SU-DHL-6 (cell line): ENCODE measurements around the gene TPP1.

Experiments
- H2AFZ ChIP-seq: fragments of 200-600 bp; sonication (generic); 2 replicates; pipeline ENCODE4 v1.6.1; 2014; ENCODE audit warnings: low read depth, mild to moderate bottlenecking, moderate library complexity, mixed read lengths, antibody characterized with exemption, low read length; ENCODE audit not compliant: severe bottlenecking
- H3F3A ChIP-seq: fragments of 200-600 bp; shearing (Covaris generic); 2 replicates; pipeline ENCODE4 v1.6.0; 2016; ENCODE audit warnings: antibody characterized with exemption, mild to moderate bottlenecking; ENCODE audit not compliant: insufficient read depth
- H3K27ac ChIP-seq: fragments of 200-600 bp; sonication (generic); 2 replicates; pipeline ENCODE4 v1.5.1; 2016; ENCODE audit warnings: low read depth, mild to moderate bottlenecking, low read length, moderate library complexity, mixed read lengths
- H3K27me3 ChIP-seq: fragments of 200-600 bp; sonication (generic), shearing (Covaris generic); 2 replicates; pipeline ENCODE4 v1.6.0; 2014; ENCODE audit warnings: mild to moderate bottlenecking, low read length
- H3K36me3 ChIP-seq: fragments of 200-600 bp; sonication (generic); 2 replicates; pipeline ENCODE4 v1.6.1; 2014; ENCODE audit warnings: mild to moderate bottlenecking, low read length, mixed read lengths
- H3K4me2 ChIP-seq: fragments of 300-600, 200-600 bp; shearing (Covaris generic), sonication (generic); 2 replicates; pipeline ENCODE4 v1.6.0; 2014; ENCODE audit warnings: low read length, low read depth, mild to moderate bottlenecking; ENCODE audit not compliant: poor library complexity, severe bottlenecking
- H3K4me3 ChIP-seq: fragments of 200-600 bp; sonication (generic); 2 replicates; pipeline ENCODE4 v1.5.1; 2014; ENCODE audit warnings: antibody characterized with exemption, low read length, mild to moderate bottlenecking, mixed read lengths; ENCODE audit not compliant: insufficient read depth, poor library complexity, severe bottlenecking
- H3K79me2 ChIP-seq: fragments of 200-600 bp; sonication (generic); 2 replicates; pipeline ENCODE4 v1.6.1; 2014; ENCODE audit warnings: mild to moderate bottlenecking, low read length, moderate library complexity; ENCODE audit not compliant: insufficient read depth
- H3K9ac ChIP-seq: fragments of 200-600 bp; sonication (generic); 2 replicates; pipeline ENCODE4 v1.7.0; 2014; ENCODE audit warnings: mild to moderate bottlenecking, low read length
- H3K9me2 ChIP-seq: fragments of 200-600 bp; sonication (generic); replicated peaks from 2 replicates; pipeline ENCODE4 v1.6.1; 2014; ENCODE audit warnings: low read length; ENCODE audit not compliant: insufficient read depth
- H3K9me3 ChIP-seq: fragments of 200-600 bp; sonication (generic); 2 replicates; pipeline ENCODE4 v1.6.1; 2014; ENCODE audit warnings: low read length, mixed read lengths; ENCODE audit not compliant: insufficient read depth
- H4K20me1 ChIP-seq: fragments of 200-600 bp; sonication (generic); 2 replicates; pipeline ENCODE4 v1.6.1; 2014; ENCODE audit warnings: low read depth, mild to moderate bottlenecking, antibody characterized with exemption, low read length, moderate library complexity, mixed read lengths
- CTCF ChIP-seq: fragments of 200-600 bp; sonication (generic); IDR thresholded peaks from one replicate; pipeline ENCODE4 v1.5.1; 2017; ENCODE audit warnings: antibody characterized with exemption, mild to moderate bottlenecking, low read length, moderate library complexity; ENCODE audit not compliant: insufficient read depth, poor library complexity, severe bottlenecking
- EZH2phosphoT487 ChIP-seq: fragments of 200-600 bp; sonication (generic), shearing (Covaris generic); conservative IDR thresholded peaks from 2 replicates; pipeline ENCODE4 v1.6.1; 2018; ENCODE audit warnings: mild to moderate bottlenecking, antibody characterized with exemption, low read length, moderate library complexity, mixed read lengths

TPP1 gene

GRCh38 chr11:6630632-6631291, 11.5 kb upstream of the TPP1 start:
- H2AFZ ChIP-seq: no peak overlapping the region
- H3K4me3 ChIP-seq: no peak overlapping the region

GRCh38 chr11:6629892-6630631, 10.8 kb upstream of the TPP1 start:
- Histone ChIP-seq H3K4me3 (no peak overlapping the region), H3F3A (no peaks in the 10 kb centered on the region), H3K9me3 (no peaks in the 10 kb centered on the region), H3K9me2 (no peaks in the 10 kb centered on the region), H3K79me2 (no peaks in the 10 kb centered on the region), H3K36me3 (no peaks in the 10 kb centered on the region), H4K20me1 (no peaks in the 10 kb centered on the region), H3K27me3 (no peaks in the 10 kb centered on the region), H3K27ac (no peak overlapping the region), H2AFZ (no peak overlapping the region), H3K4me2 (no peak overlapping the region), H3K9ac (no peak overlapping the region)
- TF ChIP-seq CTCF: no peak
- TF ChIP-seq EZH2phosphoT487: no peak

More at GRCh38 chr11:6630632-6631291, 11.5 kb upstream of the TPP1 start:
- Histone ChIP-seq H3K9ac (no peak overlapping the region), H3K79me2 (no peaks in the 10 kb centered on the region), H3K4me2 (no peak overlapping the region), H3F3A (no peaks in the 10 kb centered on the region), H3K9me2 (no peaks in the 10 kb centered on the region), H4K20me1 (no peaks in the 10 kb centered on the region), H3K27ac (no peak overlapping the region), H3K27me3 (no peaks in the 10 kb centered on the region), H3K9me3 (no peaks in the 10 kb centered on the region), H3K36me3 (no peaks in the 10 kb centered on the region)
- TF ChIP-seq EZH2phosphoT487 (no peak), CTCF (no peak)

GRCh38 chr11:6629573-6629891, 10.3 kb upstream of the TPP1 start:
- no peak overlapping the region for H3K4me3 ChIP-seq
- H3K36me3 ChIP-seq: no peaks in the 10 kb centered on the region
- H3K9me2 ChIP-seq: no peaks in the 10 kb centered on the region

More at GRCh38 chr11:6629573-6629891, 10.3 kb upstream of the TPP1 start:
- H3K9ac ChIP-seq: no peak overlapping the region
- no peak for TF ChIP-seq EZH2phosphoT487
- TF ChIP-seq CTCF: no peak
- no peak overlapping the region for H3K27ac ChIP-seq
- H2AFZ ChIP-seq: no peak overlapping the region
- H3K9me3 ChIP-seq: no peaks in the 10 kb centered on the region
- no peaks in the 10 kb centered on the region for H3K79me2 ChIP-seq
- no peaks in the 10 kb centered on the region for H4K20me1 ChIP-seq
- H3K4me2 ChIP-seq: no peak overlapping the region
- no peaks in the 10 kb centered on the region for H3F3A ChIP-seq
- H3K27me3 ChIP-seq: no peaks in the 10 kb centered on the region
